GM23338 (cell line): Measurements from ENCODE around the gene ITPR2. TPM values are rescaled to one million over a fixed set of nuclear protein-coding genes. Genes with fewer than 3 reads are reported as not detected.

Experiments
- CREB1 ChIP-seq: fragments of 250-450 bp; sonication (Bioruptor Pico); IDR thresholded peaks from 2 replicates; pipeline ENCODE4 v1.5.0; 2020; ENCODE audit warnings: low read depth, mild to moderate bottlenecking, moderate library complexity
- ETS1 ChIP-seq: IDR thresholded peaks from 2 replicates; pipeline ENCODE4 v1.6.1; 2016; ENCODE audit warnings: antibody characterized with exemption
- NANOG ChIP-seq: IDR thresholded peaks from 2 replicates; pipeline ENCODE4 v1.6.1; 2016; ENCODE audit warnings: antibody characterized with exemption, borderline replicate concordance
- POLR2AphosphoS5 ChIP-seq: IDR thresholded peaks from 2 replicates; pipeline ENCODE4 v1.6.1; 2016; ENCODE audit warnings: antibody characterized with exemption, low read depth
- STAT1 ChIP-seq: IDR thresholded peaks from one replicate; pipeline ENCODE4 v1.6.1; 2016; ENCODE audit warnings: antibody characterized with exemption; ENCODE audit not compliant: unreplicated experiment
- ZNF114 ChIP-seq: fragments of 250-450 bp; sonication (Bioruptor Pico); IDR thresholded peaks from 2 replicates; pipeline ENCODE4 v1.5.0; 2020; ENCODE audit warnings: mild to moderate bottlenecking, moderate library complexity
- ZNF331 ChIP-seq: fragments of 250-450 bp; sonication (Bioruptor Pico); IDR thresholded peaks from 2 replicates; pipeline ENCODE4 v1.5.0; 2020; ENCODE audit warnings: low read depth, mild to moderate bottlenecking, moderate library complexity
- polyA plus RNA-seq: library from polyadenylated mRNA; unstranded; fragments of >200 nt; fragmentation: Nextera tagmentation; extraction: Ambion mirVana; gene quantifications from 2 replicates; pipeline ENCODE4 v1.2.1, GENCODE V29; 2016
- total RNA-seq: library from RNA; depleted of rRNA; stranded (reverse); fragments of >200 nt; shearing (Covaris generic); gene quantifications from 2 replicates; pipeline ENCODE4 v1.2.3, GENCODE V29; 2014
- TF ChIP-seq, protein P1 (sequence below): fragments of 250-450 bp; sonication (Bioruptor Pico); IDR thresholded peaks from 2 replicates; pipeline ENCODE4 v1.5.0; 2020; ENCODE audit warnings: mild to moderate bottlenecking, moderate library complexity
- TF ChIP-seq, protein P2 (sequence below), 2 experiments: fragments of 200-600 bp in 1 of 2; sonication (generic) in 1 of 2; conservative IDR thresholded peaks; 2 replicates each; pipeline versions ENCODE4 v1.5.1 to v1.6.1; 2016 to 2017; ENCODE audit warnings: antibody characterized with exemption in 2 of 2, low read depth in 2 of 2, mild to moderate bottlenecking in 2 of 2, moderate library complexity in 1 of 2
- TF ChIP-seq, protein P3 (sequence below): IDR thresholded peaks from one replicate; pipeline ENCODE4 v1.6.1; 2018; ENCODE audit warnings: antibody characterized with exemption; ENCODE audit not compliant: unreplicated experiment

Gene ITPR2
- total and polyA plus RNA-seq, 2 experiments from 2014 or later: 44.5 to 65.2 TPM

DNA sequence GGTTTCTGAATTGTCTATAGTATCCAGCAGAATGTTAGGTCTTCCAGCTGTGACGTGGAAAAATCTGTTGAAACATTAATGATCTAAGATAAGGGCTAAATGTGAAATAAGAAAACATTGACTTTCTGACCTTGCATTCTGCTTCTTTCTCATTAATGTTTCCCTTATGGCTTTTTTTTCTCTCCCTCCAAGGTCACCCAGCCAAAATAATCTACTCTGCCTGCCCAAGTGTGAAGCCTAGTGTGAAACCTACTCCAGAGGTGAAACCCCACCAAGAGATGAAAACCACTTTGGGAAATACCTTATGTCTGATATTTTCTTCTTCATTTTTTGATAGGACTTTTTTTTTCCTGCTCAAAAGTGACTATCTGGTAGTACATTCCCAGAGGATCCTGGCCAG lies 529.6 kb downstream of the ITPR2 start (continued):
- TF ChIP-seq, protein P1, sequence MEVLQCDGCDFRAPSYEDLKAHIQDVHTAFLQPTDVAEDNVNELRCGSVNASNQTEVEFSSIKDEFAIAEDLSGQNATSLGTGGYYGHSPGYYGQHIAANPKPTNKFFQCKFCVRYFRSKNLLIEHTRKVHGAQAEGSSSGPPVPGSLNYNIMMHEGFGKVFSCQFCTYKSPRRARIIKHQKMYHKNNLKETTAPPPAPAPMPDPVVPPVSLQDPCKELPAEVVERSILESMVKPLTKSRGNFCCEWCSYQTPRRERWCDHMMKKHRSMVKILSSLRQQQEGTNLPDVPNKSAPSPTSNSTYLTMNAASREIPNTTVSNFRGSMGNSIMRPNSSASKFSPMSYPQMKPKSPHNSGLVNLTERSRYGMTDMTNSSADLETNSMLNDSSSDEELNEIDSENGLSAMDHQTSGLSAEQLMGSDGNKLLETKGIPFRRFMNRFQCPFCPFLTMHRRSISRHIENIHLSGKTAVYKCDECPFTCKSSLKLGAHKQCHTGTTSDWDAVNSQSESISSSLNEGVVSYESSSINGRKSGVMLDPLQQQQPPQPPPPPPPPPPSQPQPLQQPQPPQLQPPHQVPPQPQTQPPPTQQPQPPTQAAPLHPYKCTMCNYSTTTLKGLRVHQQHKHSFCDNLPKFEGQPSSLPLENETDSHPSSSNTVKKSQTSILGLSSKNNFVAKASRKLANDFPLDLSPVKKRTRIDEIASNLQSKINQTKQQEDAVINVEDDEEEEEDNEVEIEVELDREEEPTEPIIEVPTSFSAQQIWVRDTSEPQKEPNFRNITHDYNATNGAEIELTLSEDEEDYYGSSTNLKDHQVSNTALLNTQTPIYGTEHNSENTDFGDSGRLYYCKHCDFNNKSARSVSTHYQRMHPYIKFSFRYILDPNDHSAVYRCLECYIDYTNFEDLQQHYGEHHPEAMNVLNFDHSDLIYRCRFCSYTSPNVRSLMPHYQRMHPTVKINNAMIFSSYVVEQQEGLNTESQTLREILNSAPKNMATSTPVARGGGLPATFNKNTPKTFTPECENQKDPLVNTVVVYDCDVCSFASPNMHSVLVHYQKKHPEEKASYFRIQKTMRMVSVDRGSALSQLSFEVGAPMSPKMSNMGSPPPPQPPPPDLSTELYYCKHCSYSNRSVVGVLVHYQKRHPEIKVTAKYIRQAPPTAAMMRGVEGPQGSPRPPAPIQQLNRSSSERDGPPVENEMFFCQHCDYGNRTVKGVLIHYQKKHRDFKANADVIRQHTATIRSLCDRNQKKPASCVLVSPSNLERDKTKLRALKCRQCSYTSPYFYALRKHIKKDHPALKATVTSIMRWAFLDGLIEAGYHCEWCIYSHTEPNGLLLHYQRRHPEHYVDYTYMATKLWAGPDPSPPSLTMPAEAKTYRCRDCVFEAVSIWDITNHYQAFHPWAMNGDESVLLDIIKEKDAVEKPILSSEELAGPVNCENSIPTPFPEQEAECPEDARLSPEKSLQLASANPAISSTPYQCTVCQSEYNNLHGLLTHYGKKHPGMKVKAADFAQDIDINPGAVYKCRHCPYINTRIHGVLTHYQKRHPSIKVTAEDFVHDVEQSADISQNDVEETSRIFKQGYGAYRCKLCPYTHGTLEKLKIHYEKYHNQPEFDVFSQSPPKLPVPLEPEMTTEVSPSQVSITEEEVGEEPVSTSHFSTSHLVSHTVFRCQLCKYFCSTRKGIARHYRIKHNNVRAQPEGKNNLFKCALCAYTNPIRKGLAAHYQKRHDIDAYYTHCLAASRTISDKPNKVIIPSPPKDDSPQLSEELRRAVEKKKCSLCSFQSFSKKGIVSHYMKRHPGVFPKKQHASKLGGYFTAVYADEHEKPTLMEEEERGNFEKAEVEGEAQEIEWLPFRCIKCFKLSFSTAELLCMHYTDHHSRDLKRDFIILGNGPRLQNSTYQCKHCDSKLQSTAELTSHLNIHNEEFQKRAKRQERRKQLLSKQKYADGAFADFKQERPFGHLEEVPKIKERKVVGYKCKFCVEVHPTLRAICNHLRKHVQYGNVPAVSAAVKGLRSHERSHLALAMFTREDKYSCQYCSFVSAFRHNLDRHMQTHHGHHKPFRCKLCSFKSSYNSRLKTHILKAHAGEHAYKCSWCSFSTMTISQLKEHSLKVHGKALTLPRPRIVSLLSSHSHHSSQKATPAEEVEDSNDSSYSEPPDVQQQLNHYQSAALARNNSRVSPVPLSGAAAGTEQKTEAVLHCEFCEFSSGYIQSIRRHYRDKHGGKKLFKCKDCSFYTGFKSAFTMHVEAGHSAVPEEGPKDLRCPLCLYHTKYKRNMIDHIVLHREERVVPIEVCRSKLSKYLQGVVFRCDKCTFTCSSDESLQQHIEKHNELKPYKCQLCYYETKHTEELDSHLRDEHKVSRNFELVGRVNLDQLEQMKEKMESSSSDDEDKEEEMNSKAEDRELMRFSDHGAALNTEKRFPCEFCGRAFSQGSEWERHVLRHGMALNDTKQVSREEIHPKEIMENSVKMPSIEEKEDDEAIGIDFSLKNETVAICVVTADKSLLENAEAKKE (CRISPR knock-in tag): no peak
- TF ChIP-seq CREB1 (CRISPR knock-in tag) (no peak), POLR2AphosphoS5 (no peak), ZNF331 (CRISPR knock-in tag) (no peak), ZNF114 (CRISPR knock-in tag) (no peak), ETS1 (no peak), NANOG (no peak), STAT1 (no peak)
- TF ChIP-seq, protein P2, sequence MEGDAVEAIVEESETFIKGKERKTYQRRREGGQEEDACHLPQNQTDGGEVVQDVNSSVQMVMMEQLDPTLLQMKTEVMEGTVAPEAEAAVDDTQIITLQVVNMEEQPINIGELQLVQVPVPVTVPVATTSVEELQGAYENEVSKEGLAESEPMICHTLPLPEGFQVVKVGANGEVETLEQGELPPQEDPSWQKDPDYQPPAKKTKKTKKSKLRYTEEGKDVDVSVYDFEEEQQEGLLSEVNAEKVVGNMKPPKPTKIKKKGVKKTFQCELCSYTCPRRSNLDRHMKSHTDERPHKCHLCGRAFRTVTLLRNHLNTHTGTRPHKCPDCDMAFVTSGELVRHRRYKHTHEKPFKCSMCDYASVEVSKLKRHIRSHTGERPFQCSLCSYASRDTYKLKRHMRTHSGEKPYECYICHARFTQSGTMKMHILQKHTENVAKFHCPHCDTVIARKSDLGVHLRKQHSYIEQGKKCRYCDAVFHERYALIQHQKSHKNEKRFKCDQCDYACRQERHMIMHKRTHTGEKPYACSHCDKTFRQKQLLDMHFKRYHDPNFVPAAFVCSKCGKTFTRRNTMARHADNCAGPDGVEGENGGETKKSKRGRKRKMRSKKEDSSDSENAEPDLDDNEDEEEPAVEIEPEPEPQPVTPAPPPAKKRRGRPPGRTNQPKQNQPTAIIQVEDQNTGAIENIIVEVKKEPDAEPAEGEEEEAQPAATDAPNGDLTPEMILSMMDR (conservative IDR thresholded peaks at IDR 0.05; ENCODE audit: low read depth in 2 of 2): no peak
- TF ChIP-seq, protein P3, sequence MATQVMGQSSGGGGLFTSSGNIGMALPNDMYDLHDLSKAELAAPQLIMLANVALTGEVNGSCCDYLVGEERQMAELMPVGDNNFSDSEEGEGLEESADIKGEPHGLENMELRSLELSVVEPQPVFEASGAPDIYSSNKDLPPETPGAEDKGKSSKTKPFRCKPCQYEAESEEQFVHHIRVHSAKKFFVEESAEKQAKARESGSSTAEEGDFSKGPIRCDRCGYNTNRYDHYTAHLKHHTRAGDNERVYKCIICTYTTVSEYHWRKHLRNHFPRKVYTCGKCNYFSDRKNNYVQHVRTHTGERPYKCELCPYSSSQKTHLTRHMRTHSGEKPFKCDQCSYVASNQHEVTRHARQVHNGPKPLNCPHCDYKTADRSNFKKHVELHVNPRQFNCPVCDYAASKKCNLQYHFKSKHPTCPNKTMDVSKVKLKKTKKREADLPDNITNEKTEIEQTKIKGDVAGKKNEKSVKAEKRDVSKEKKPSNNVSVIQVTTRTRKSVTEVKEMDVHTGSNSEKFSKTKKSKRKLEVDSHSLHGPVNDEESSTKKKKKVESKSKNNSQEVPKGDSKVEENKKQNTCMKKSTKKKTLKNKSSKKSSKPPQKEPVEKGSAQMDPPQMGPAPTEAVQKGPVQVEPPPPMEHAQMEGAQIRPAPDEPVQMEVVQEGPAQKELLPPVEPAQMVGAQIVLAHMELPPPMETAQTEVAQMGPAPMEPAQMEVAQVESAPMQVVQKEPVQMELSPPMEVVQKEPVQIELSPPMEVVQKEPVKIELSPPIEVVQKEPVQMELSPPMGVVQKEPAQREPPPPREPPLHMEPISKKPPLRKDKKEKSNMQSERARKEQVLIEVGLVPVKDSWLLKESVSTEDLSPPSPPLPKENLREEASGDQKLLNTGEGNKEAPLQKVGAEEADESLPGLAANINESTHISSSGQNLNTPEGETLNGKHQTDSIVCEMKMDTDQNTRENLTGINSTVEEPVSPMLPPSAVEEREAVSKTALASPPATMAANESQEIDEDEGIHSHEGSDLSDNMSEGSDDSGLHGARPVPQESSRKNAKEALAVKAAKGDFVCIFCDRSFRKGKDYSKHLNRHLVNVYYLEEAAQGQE: no peak
